ENCODE measurements around the gene GABARAP. TPM values are rescaled to one million over a fixed set of nuclear protein-coding genes. Genes with fewer than 3 reads are reported as not detected.

Gene GABARAP
- polyA plus RNA-seq, 1 of the 3 experiments (the other 2 are of a cell fraction): 585 TPM

DNA sequence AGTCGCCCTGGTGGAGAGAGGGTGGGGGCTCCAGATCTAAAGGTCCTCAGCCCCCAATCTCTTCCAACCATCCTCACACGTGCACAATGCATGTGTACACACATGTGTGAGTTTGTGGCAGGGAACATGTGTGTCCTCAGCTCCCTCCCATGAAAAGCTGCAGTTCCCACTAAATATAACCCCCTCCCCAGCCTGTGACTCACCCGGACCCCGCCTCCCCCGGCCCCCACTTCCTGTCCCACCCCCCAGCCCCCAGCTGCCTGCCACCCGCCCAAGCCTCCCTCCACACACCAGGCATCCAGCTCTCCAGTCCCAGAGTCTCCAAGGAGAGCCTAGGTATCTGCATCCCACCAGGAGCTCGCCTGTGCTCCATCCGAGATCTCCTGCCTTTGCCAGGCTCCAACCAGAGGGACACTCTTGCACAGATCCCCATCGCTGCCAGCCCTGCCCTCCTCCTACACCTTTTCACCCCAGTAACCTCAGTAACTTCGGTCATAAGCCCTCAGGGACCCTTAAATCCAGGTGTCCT is 26.5 kb downstream of the GABARAP start:
- peak overlapping the region; percentile 97 for H3K4me2 ChIP-seq
- peaks cover 46% of the 10 kb centered on the region for H3F3A ChIP-seq (replicated peaks; ENCODE audit: insufficient read depth)
- peak overlapping the region; percentile 61 to 74 for H3K4me3 ChIP-seq (ENCODE audit: low read depth in 2 of 2, low read length in 1 of 2)
- peaks cover 26 to 60% of the 10 kb centered on the region in 2 experiments; a peak in 3 of 4 replicates for H3K4me1 ChIP-seq (ENCODE audit: control insufficient read depth in 1 of 2, insufficient read depth in 2 of 2, low read depth in 1 of 2, low read length in 1 of 2)
- H4K20me1 ChIP-seq (ENCODE audit: insufficient read depth): peaks cover 23% of the 10 kb centered on the region
- peak overlapping the region; percentile 88 to 96 for H3K27ac ChIP-seq (ENCODE audit: low read depth in 2 of 2, low read length in 1 of 2)
- H2AFZ ChIP-seq (ENCODE audit: low read depth): no peak overlapping the region
- ChIA-PET POLR2A (interaction anchor here (0.9 to 1.3 kb wide), 3 partner anchors 19 to 27 kb away, joined by 3 to 6 read pairs (median 6); partner anchors contain the start of genes DVL2, GABARAP and PHF23), CTCF (interaction anchor here (1.0 to 3.7 kb wide), 8 partner anchors 8 to 193 kb away, joined by 3 to 37 read pairs (median 5); partner anchors contain the start of gene DVL2)
- TF ChIP-seq, protein P1, sequence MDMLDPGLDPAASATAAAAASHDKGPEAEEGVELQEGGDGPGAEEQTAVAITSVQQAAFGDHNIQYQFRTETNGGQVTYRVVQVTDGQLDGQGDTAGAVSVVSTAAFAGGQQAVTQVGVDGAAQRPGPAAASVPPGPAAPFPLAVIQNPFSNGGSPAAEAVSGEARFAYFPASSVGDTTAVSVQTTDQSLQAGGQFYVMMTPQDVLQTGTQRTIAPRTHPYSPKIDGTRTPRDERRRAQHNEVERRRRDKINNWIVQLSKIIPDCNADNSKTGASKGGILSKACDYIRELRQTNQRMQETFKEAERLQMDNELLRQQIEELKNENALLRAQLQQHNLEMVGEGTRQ (IDR thresholded peaks at IDR 0.05; ENCODE audit: borderline replicate concordance, low read depth, low read length): no peak
- TF ChIP-seq POLR2AphosphoS5 (IDR thresholded peaks at IDR 0.05; ENCODE audit: low read depth, low read length) (0 out of 2 replicates have a peak, but pooled peaks have one; percentile 27), TAF1 (IDR thresholded peaks at IDR 0.05; ENCODE audit: borderline replicate concordance, low read depth, low read length) (peak; percentile 42; the same call in 1 of the 2 replicates), EZH2phosphoT487 (IDR thresholded peaks at IDR 0.05; ENCODE audit: borderline replicate concordance, low read depth) (no peak)
- TF ChIP-seq, protein P2, sequence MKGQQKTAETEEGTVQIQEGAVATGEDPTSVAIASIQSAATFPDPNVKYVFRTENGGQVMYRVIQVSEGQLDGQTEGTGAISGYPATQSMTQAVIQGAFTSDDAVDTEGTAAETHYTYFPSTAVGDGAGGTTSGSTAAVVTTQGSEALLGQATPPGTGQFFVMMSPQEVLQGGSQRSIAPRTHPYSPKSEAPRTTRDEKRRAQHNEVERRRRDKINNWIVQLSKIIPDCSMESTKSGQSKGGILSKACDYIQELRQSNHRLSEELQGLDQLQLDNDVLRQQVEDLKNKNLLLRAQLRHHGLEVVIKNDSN (IDR thresholded peaks at IDR 0.05; ENCODE audit: borderline replicate concordance, low read depth): no peak
- DNase-seq: peak; percentile 59
- 7% methylated on average over 10 of the region's 10 CpGs for WGBS (ENCODE audit: low lambda C conversion rate)
- no peaks in the 10 kb centered on the region for H3K9me3 ChIP-seq
- H3K9ac ChIP-seq: peak overlapping the region; percentile 88
- no peaks in the 10 kb centered on the region for H3K9me2 ChIP-seq
- peaks cover 0 to under 1% of the 10 kb centered on the region in 2 experiments for H3K36me3 ChIP-seq (replicated peaks in 1 of 2; ENCODE audit: control insufficient read depth in 1 of 2, insufficient read depth in 2 of 2, low read length in 1 of 2)
- H3K27me3 ChIP-seq (ENCODE audit: insufficient read depth): no peaks in the 10 kb centered on the region
- H3K79me2 ChIP-seq (ENCODE audit: insufficient read depth): peaks cover 54% of the 10 kb centered on the region

DNA sequence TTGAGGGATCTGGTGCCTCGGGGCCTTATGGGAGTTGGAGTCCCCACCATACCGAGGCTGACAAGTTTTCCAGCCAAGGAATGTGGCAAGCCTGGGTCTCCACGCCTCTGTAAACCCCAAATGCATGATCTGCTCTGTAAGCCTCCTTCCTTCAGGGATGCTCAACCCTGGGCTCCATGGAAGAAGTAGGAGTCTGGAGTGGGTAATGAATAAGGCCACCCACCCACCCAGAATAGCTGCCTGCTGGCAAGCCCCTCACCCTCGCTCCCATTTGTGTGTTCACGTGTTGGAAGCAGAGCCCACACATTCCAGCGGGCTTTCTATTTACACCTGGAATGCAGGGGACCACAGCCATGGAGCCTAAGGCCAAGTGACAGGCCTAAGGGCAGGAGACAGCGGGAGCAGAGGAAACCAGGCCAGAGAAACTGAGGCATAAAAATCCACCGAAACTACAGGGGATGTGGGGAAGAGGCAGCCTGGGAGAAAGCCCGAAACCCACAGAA is 27.1 kb downstream of the GABARAP start:
- H3K4me1 ChIP-seq (ENCODE audit: control insufficient read depth in 1 of 2, insufficient read depth in 2 of 2, low read depth in 1 of 2, low read length in 1 of 2): peaks cover 26 to 55% of the 10 kb centered on the region in 2 experiments; a peak in 3 of 4 replicates
- H2AFZ ChIP-seq (ENCODE audit: low read depth): no peak overlapping the region
- H4K20me1 ChIP-seq (ENCODE audit: insufficient read depth): peaks cover 28% of the 10 kb centered on the region
- H3K36me3 ChIP-seq (replicated peaks in 1 of 2; ENCODE audit: control insufficient read depth in 1 of 2, insufficient read depth in 2 of 2, low read length in 1 of 2): no peaks in the 10 kb centered on the region
- ChIA-PET POLR2A (interaction anchor here (0.9 to 1.7 kb wide), 6 partner anchors 9 to 202 kb away, joined by 3 to 6 read pairs (median 5); partner anchors contain the start of genes DVL2, GABARAP, PHF23 and RNASEK), CTCF (interaction anchor here (1.0 to 3.7 kb wide), 10 partner anchors 8 to 170 kb away, joined by 3 to 37 read pairs (median 6); partner anchors contain the start of genes DVL2 and GABARAP)
- H3K9ac ChIP-seq: peak overlapping the region; percentile 58; the same call in 1 of the 2 replicates
- H3K9me2 ChIP-seq: no peaks in the 10 kb centered on the region
- no peak for DNase-seq
- peak overlapping the region; percentile 97 for H3K4me2 ChIP-seq
- no peaks in the 10 kb centered on the region for H3K27me3 ChIP-seq (ENCODE audit: insufficient read depth)
- H3K9me3 ChIP-seq: no peaks in the 10 kb centered on the region
- peak overlapping the region; percentile 56 to 64 for H3K4me3 ChIP-seq (ENCODE audit: low read depth in 2 of 2, low read length in 1 of 2)
- peaks cover 41% of the 10 kb centered on the region for H3F3A ChIP-seq (replicated peaks; ENCODE audit: insufficient read depth)
- TF ChIP-seq NRF1 (IDR thresholded peaks at IDR 0.05; ENCODE audit: low read depth, low read length): no peak
- TF ChIP-seq TAF1 (IDR thresholded peaks at IDR 0.05; ENCODE audit: borderline replicate concordance, low read depth, low read length): no peak
- no peak for TF ChIP-seq MEF2A (IDR thresholded peaks at IDR 0.05; ENCODE audit: borderline replicate concordance, low read depth)
- TF ChIP-seq, protein P3, sequence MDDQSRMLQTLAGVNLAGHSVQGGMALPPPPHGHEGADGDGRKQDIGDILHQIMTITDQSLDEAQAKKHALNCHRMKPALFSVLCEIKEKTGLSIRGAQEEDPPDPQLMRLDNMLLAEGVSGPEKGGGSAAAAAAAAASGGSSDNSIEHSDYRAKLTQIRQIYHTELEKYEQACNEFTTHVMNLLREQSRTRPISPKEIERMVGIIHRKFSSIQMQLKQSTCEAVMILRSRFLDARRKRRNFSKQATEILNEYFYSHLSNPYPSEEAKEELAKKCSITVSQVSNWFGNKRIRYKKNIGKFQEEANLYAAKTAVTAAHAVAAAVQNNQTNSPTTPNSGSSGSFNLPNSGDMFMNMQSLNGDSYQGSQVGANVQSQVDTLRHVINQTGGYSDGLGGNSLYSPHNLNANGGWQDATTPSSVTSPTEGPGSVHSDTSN (IDR thresholded peaks at IDR 0.05): no peak
- no peak for TF ChIP-seq TCF12 (IDR thresholded peaks at IDR 0.05)
- no peak for TF ChIP-seq RFX5 (IDR thresholded peaks at IDR 0.05; ENCODE audit: low read length)
- TF ChIP-seq NFIC (IDR thresholded peaks at IDR 0.05; ENCODE audit: borderline replicate concordance): no peak
- no peak for TF ChIP-seq ELF1 (IDR thresholded peaks at IDR 0.05)
- no peak for TF ChIP-seq POLR2AphosphoS5 (IDR thresholded peaks at IDR 0.05; ENCODE audit: low read depth, low read length)
- no peak for TF ChIP-seq TEAD4 (IDR thresholded peaks at IDR 0.05; ENCODE audit: borderline replicate concordance, insufficient read depth)
- TF ChIP-seq FOXM1 (IDR thresholded peaks at IDR 0.05; ENCODE audit: low read depth): no peak
- TF ChIP-seq SMC3 (IDR thresholded peaks at IDR 0.05; ENCODE audit: low read depth, low read length): no peak
- TF ChIP-seq CHD2 (IDR thresholded peaks at IDR 0.05; ENCODE audit: low read length, partially characterized antibody): no peak
- TF ChIP-seq, protein P4, sequence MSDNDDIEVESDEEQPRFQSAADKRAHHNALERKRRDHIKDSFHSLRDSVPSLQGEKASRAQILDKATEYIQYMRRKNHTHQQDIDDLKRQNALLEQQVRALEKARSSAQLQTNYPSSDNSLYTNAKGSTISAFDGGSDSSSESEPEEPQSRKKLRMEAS (IDR thresholded peaks at IDR 0.05; ENCODE audit: low read depth): no peak
- no peak for TF ChIP-seq EP300 (IDR thresholded peaks at IDR 0.05; ENCODE audit: borderline replicate concordance in 1 of 2, low read depth in 1 of 2, low read length in 1 of 2)
- no peak for TF ChIP-seq GATA2 (CRISPR knock-in tag; IDR thresholded peaks at IDR 0.05)
- TF ChIP-seq, protein P2 (IDR thresholded peaks at IDR 0.05; ENCODE audit: borderline replicate concordance, low read depth): no peak
- TF ChIP-seq, protein P5, sequence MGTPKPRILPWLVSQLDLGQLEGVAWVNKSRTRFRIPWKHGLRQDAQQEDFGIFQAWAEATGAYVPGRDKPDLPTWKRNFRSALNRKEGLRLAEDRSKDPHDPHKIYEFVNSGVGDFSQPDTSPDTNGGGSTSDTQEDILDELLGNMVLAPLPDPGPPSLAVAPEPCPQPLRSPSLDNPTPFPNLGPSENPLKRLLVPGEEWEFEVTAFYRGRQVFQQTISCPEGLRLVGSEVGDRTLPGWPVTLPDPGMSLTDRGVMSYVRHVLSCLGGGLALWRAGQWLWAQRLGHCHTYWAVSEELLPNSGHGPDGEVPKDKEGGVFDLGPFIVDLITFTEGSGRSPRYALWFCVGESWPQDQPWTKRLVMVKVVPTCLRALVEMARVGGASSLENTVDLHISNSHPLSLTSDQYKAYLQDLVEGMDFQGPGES (IDR thresholded peaks at IDR 0.05; ENCODE audit: low read depth, low read length): no peak
- no peak for TF ChIP-seq FOSL2 (IDR thresholded peaks at IDR 0.05; ENCODE audit: borderline replicate concordance, low read depth)
- 11% methylated on average over 9 of the region's 9 CpGs for WGBS (ENCODE audit: low lambda C conversion rate)
- H3K27ac ChIP-seq (ENCODE audit: low read depth in 2 of 2, low read length in 1 of 2): peak overlapping the region; percentile 88 to 96
- peaks cover 54% of the 10 kb centered on the region for H3K79me2 ChIP-seq (ENCODE audit: insufficient read depth)
